Keratinocyte (primary cell): ENCODE results near the gene CRIM1.

Source experiments
- CTCF ChIP-seq, 3 experiments: IDR thresholded peaks in 1 of 3; conservative IDR thresholded peaks in 1 of 3; optimal IDR thresholded peaks in 1 of 3; 2 replicates in 2 of 3; 3 replicates in 1 of 3; pipeline versions ENCODE3 to v1.5.1; 2011; ENCODE audit warnings: low read length in 3 of 3, mild to moderate bottlenecking in 3 of 3, moderate library complexity in 2 of 3, control low read depth in 1 of 3, inconsistent platforms in 1 of 3; ENCODE audit not compliant: insufficient read depth in 2 of 3; ENCODE audit errors: extremely low read depth in 1 of 3
- EZH2 ChIP-seq: IDR thresholded peaks from one replicate; pipeline ENCODE4 v1.6.1; 2012; ENCODE audit warnings: inconsistent platforms, mild to moderate bottlenecking, low read length, moderate library complexity

GRCh38 chr2:36382472-36382871 is 26.9 kb downstream of the CRIM1 start:
- no peak for TF ChIP-seq CTCF (optimal IDR thresholded peaks at IDR 0.05 in 1 of 3, IDR thresholded peaks at IDR 0.05 in 1 of 3, conservative IDR thresholded peaks at IDR 0.05 in 1 of 3; ENCODE audit: extremely low read depth in 1 of 3, insufficient read depth in 2 of 3, low read length in 3 of 3)
- no peak for TF ChIP-seq EZH2
